Measurements from ENCODE around the gene QSER1.
A peak's percentile ranks its signal among the peaks of the same experiment; 100 is the strongest.
"Not testable (repeated sequence)": the region's sequence is repeated elsewhere in the genome, so short reads cannot be mapped to it uniquely, and the experiment has no call there.

The QSER1 gene

DNA sequence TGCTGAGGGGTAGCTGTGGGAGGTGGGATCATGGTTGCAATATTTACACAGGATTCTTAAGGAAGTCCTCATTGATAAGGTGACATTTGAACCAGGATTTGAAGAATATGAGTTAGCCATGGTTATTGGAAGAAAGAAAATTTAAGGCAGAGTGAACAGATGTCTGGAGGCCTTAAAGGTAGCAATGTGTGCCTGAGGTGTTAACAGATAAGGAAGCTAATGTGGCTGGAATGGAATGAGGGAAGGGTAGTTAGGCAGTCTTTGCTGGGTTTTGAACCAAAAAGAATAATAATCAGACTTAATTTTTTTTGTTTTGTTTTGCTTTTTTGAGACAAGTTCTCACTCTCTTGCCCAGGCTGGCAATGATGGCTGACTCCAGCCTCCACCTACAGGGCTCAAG lies 113.4 kb downstream of the QSER1 start:
- DNase-seq, result no peak

DNA sequence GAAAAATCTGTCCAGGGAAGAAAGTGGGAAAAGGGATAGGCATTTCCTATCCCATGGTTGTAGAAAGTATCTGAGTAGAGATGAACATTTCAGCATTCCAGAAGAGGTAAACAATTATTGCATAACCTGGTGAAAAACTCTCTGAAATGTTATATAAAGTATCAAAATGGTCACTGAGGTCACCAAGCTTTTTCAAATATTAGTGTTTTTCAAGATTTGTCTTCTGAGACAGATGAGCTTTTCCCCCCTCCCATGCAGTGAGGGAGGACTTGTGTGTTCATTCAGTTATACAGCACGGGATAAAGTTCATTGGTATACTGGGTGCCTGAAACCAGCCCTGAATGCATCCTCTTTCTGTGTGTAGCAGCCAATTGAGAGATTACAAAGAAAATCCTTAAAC lies 121.1 kb downstream of the QSER1 start:
- no peak for DNase-seq

DNA sequence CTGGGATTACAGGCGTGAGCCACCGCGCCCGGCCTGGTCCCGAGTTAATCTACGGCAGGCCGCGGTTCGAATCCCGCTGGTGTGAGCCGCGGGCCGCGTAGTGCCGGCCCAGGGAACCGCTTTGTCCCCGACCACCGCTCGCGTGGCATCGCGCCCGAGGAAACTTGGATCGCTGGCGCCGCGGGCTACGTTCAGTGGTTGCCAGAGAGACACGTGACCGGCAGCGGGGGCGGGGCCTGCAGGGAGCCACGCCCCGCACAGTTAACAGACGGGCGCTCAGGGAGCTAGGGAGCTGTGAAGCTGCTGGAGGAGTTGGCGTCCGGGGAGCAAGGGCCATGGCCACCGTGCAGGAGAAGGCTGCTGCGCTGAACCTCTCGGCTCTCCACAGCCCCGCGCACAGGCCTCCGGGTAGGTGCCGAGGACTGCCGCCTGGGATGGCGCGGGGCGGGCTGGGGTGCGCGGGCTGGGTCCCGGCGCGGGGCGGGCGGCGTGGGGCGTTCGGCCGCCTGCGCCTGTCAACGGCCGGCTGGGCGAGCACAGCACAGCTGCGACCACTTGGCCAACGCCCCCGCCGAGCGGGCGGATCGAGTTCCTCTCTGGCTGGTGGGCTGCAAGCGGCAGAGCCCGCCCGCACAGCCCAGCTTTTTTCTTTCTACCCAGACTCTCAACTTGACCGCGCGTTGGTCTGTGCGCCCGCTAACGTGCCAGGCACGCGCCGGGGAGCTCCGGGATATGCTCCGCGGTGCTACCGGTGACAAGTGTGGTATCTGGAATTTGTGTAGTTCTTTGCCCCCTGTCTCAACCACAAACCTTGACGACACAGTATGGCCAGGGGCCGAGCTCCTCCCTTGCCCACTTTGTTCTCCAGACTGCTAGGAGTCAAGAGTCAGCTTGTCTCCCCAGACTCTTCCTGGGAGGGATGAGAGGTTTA lies 123.3 kb downstream of the QSER1 start, which contains the start of gene DEPDC7:
Gene DEPDC7 (plus strand): TSS at position 258 of the 931 bp plus-strand sequence. CDS start 78 bp downstream, at position 336.
- peak; percentile 62 for DNase-seq

- no peak for DNase-seq
Measured at GRCh38 chr11:33016654-33017053, 124.0 kb downstream of the QSER1 start.

- no peak for DNase-seq
Measured at GRCh38 chr11:33017478-33017877, 124.9 kb downstream of the QSER1 start.

- DNase-seq, result no peak
Measured at GRCh38 chr11:33017965-33018364, 125.4 kb downstream of the QSER1 start.

GRCh38 chr11:33018840-33019239 lies 126.2 kb downstream of the QSER1 start:
- no peak for DNase-seq

- no peak for DNase-seq
Measured at GRCh38 chr11:33021501-33021900, 128.9 kb downstream of the QSER1 start.

DNA sequence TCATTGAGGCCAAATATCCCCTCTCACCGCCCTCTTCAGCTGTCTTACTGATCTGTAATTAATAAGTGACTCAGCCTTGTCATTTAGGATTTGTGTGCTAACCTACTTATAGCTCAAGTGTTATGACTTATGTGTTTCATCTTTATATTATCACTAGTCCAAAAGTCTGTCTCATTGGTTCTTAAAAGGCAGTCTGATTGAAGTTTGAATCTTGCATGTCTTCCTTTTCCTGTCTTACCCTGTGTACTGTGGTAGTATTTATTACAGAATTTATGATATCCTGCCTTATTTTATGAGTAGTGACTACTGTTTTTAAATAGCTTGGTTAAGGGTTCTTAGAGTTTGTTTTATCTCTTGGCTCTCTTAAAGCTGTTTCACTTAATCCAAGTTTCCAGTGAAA lies 129.3 kb downstream of the QSER1 start:
- no peak for DNase-seq

DNA sequence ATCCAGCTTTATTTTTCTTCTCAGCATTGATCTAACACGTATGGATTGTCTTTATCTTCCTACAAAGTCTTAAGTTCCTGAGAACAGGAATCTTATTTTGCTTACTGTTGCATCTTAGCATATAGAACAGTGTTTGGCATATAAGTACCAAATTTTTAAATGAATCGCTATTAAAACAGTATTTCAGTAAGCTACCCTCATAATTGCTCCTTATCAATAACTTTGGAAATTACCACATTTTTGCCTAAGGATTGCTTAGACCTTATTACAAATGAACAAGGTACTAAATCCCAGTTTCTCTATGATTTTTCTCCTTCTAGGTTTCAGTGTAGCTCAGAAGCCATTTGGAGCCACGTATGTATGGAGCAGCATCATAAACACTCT lies 132.7 kb downstream of the QSER1 start:
- no peak for DNase-seq

GRCh38 chr11:33027233-33027632 lies 134.6 kb downstream of the QSER1 start:
- DNase-seq, result no peak

DNA sequence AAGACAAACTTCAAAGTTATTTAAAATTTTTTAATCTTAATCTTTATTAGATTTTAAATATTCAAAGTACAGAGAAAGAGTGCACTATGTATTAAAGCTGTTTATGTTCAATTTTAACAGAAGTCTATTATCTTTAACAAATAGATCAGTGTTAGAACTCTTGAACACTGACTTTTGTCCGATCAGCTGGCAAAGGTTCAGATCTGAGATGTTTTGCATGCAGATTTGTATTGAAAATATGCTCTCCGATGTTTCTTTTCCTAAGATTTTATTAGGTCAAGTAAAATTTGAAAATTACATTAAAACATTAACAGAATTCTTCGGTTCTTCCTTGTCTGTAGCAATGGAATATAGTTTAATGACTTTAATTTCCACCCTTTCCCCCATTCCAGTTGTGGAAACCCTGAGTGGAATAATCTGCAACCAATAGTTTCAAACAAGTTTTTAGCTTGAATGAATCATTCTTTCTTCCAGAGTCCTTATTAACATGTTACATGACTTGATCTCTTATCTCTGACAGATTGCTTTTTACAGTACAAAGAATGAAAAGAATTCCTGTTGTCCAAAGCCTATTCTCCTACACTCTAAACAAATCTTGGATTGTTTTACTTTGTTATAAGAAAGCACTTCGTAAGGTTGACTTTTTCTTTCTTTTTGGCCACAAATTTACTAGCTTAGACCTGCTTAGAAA lies 135.4 kb downstream of the QSER1 start:
- no peak for DNase-seq

GRCh38 chr11:33028537-33028914 lies 135.9 kb downstream of the QSER1 start:
- DNase-seq, result no peak

- not testable (repeated sequence) for DNase-seq
Measured at GRCh38 chr11:33029218-33029617, 136.6 kb downstream of the QSER1 start.

All from NCI-H1694 (cell line).